Right atrium auricular region (tissue), 2 donors: ENCODE measurements around the gene CYTH1. TPM values are rescaled to one million over a fixed set of nuclear protein-coding genes. Genes with fewer than 3 reads are reported as not detected.

Source experiments
- DNase-seq: peaks from one replicate; pipeline ENCODE4 v3.0.0-alpha.2; 2019; ENCODE audit warnings: low spot score
- H3K27ac ChIP-seq, 2 donors: fragments of 200-600 bp; sonication (generic); 1 replicate in 1 of 2; 2 replicates in 1 of 2; pipeline ENCODE4 v1.5.1; 2016 to 2019
- H3K27me3 ChIP-seq, 2 donors: fragments of 200-600 bp; sonication (generic); one replicate each; pipeline versions ENCODE4 v1.5.1 to v1.6.0; 2017 to 2019
- H3K36me3 ChIP-seq: fragments of 200-600 bp; sonication (generic); one replicate; pipeline ENCODE4 v1.5.1; 2016
- H3K4me1 ChIP-seq, 2 donors: fragments of 200-600 bp; sonication (generic); one replicate each; pipeline versions ENCODE4 v1.5.1 to v1.6.0; 2017 to 2019
- H3K4me3 ChIP-seq, 2 donors: fragments of 200-600 bp; sonication (generic); 1 replicate in 1 of 2; 2 replicates in 1 of 2; pipeline ENCODE4 v1.5.1; 2017 to 2019; ENCODE audit warnings: mild to moderate bottlenecking in 1 of 2, moderate library complexity in 1 of 2
- H3K9me3 ChIP-seq, 2 donors: fragments of 200-600 bp; sonication (generic); one replicate each; pipeline ENCODE4 v1.5.1; 2019
- CTCF ChIP-seq, 2 donors: fragments of 200-600 bp; sonication (generic); IDR thresholded peaks; one replicate each; pipeline ENCODE4 v1.5.1; 2019; ENCODE audit warnings: antibody characterized with exemption in 2 of 2
- total RNA-seq, 2 donors: library from RNA; depleted of rRNA; stranded (reverse); fragments of >200 nt; gene quantifications; one replicate each; pipeline ENCODE4 v1.1.0, GENCODE V29; 2016

CYTH1 gene
- total RNA-seq, 2 donors from 2014 or later, result 23.8 to 31.0 TPM

DNA sequence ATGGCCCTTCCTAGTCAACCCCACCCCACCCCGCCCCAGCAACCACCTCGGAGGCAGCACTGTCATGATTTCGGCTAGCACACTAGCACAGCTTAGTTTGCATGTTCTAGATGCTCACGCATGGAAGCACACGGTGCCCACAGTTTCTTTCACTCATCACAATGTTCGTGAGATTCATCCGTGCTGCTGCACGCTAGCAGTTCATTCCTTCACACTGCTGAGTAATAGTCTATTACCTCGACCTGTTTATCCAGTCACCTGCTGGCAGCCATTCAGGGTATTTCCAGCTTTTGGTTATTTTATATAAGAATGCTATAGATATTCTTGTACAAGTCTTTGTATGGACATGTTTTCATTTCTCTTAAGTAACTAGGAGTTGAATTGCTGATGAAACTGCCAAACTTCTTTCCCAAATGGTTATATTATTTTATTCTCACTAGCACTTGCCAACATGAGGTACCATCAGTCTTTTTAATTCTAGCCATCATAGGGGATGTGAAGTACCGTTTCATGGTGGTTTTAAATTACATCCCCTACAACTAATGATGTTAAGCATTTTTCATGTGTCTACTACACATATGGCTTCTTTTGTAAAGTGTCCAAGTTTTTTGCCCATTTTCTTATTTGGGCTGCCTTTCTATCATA is 75.7 kb downstream of the CYTH1 start:
- no peak for DNase-seq
- Histone ChIP-seq H3K27ac (no peak overlapping the region), H3K4me1 (peaks cover 0 to 14% of the 10 kb centered on the region in 2 donors), H3K4me3 (no peak overlapping the region), H3K27me3 (no peaks in the 10 kb centered on the region), H3K36me3 (peaks cover 18% of the 10 kb centered on the region), H3K9me3 (no peaks in the 10 kb centered on the region)
- no peak for TF ChIP-seq CTCF (IDR thresholded peaks at IDR 0.05)

- peaks cover 30% of the 10 kb centered on the region for H3K36me3 ChIP-seq
- H3K9me3 ChIP-seq, result no peaks in the 10 kb centered on the region
- H3K4me1 ChIP-seq, result peaks cover 0 to 9% of the 10 kb centered on the region in 2 donors
- no peak overlapping the region for H3K4me3 ChIP-seq
- H3K27me3 ChIP-seq, result no peaks in the 10 kb centered on the region
- H3K27ac ChIP-seq, result peak overlapping the region; percentile 4 to 22
- DNase-seq, result no peak
- no peak for TF ChIP-seq CTCF (IDR thresholded peaks at IDR 0.05)
Measured at GRCh38 chr17:78705071-78705470, 77.0 kb downstream of the CYTH1 start.

DNA sequence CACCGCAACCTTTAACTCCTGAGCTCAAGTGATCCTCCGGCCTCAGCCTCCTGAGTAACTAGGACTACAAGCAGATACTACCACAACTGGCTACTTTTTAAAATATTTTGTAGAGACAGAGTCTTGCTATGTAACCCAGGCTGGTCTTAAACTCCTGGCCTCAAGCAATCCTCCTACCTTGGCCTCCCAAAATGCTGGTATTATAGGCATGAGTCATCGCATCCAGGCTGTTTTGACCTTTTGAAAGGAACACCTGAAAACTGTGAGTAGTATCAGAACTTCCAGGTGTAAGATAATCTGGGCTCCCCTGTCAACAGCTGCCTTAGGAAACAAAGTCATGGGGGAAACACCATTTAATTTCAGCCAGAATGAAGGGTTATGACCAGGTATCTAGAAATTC is 77.5 kb downstream of the CYTH1 start:
- Histone ChIP-seq H3K4me3 (no peak overlapping the region), H3K9me3 (no peaks in the 10 kb centered on the region), H3K36me3 (peaks cover 35% of the 10 kb centered on the region), H3K27me3 (no peaks in the 10 kb centered on the region), H3K4me1 (peaks cover 0 to 9% of the 10 kb centered on the region in 2 donors), H3K27ac (peak overlapping the region; percentile 4 to 22)
- DNase-seq, result no peak
- no peak for TF ChIP-seq CTCF (IDR thresholded peaks at IDR 0.05)

DNA sequence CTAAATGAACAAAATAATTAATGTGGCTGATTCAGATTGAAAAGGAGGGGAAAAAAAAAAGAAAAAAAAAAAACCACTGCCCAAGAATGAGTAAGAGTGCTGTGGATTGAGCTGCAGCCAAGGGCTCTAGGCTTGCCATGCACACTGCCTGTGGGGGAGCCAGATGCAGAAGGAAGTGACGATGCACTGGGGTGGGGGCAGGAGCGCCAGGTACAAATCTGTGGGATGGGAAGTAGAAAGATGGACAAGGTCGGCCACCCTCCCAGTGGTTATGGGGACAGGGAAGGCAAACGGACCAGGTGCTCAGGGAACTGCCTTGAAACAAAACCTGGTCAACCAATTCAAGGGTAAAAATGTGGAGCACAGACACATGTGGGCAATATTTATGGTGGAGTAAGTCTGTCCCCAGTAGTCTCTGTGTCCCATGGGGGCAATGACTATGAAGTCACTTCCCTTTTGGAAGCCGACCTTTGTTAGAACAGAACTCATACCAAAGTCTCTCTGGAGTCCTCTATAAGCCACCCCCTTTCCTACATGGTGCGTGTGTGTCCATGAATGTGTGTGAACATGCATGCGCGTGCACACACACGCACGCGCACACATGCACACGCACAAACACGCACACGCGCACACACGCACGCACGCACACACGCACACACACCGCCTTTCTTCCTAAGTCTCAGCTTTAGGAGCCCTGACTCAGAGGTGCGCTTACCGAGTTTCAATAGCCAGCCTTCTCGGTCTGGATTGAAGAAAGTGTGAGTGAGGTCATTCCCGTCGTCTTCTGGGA is 84.3 kb downstream of the CYTH1 start:
- TF ChIP-seq CTCF (IDR thresholded peaks at IDR 0.05), result no peak
- no peak for DNase-seq
- Histone ChIP-seq H3K36me3 (peaks cover 67% of the 10 kb centered on the region), H3K27me3 (no peaks in the 10 kb centered on the region), H3K4me1 (peaks cover 0 to 16% of the 10 kb centered on the region in 2 donors), H3K4me3 (no peak overlapping the region), H3K9me3 (no peaks in the 10 kb centered on the region), H3K27ac (no peak overlapping the region)

DNA sequence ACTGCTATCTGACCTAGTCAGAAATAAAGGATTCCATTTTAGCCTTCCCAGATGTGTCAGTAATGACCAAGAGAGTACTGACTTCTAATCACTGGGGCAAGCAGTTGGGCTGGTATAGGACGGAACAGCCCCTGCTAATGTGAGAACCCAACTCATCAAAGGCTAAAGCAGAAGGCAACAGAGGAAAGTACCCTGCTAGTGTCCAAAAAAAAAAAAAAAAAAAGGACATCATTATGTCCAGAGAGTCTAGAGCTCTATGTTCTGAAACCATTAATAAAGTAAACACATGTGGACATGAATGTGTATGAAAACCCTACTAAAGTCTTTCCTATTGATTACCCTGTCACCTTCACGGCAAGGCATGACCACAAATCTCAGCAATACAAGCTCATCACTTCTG is 85.0 kb downstream of the CYTH1 start:
- no peak for TF ChIP-seq CTCF (IDR thresholded peaks at IDR 0.05)
- H3K4me3 ChIP-seq, result no peak overlapping the region
- no peaks in the 10 kb centered on the region for H3K9me3 ChIP-seq
- no peaks in the 10 kb centered on the region for H3K27me3 ChIP-seq
- DNase-seq, result no peak
- peaks cover 0 to 16% of the 10 kb centered on the region in 2 donors for H3K4me1 ChIP-seq
- peak overlapping the region; percentile 19 to 36 for H3K27ac ChIP-seq
- peaks cover 68% of the 10 kb centered on the region for H3K36me3 ChIP-seq
